Lower lobe of right lung (tissue), 2 donors: ENCODE data around the gene ARHGEF11. TPM values are rescaled to one million over a fixed set of nuclear protein-coding genes. Genes with fewer than 3 reads are reported as not detected.

Experiments used
- ATAC-seq, 2 donors: fragments of 200-7000 bp; cut with Tn5 transposase; one replicate each; pipeline ENCODE4 v1.9.1; 2020 to 2022; ENCODE audit warnings: mild to moderate bottlenecking in 2 of 2, moderate library complexity in 2 of 2
- DNase-seq: peaks from one replicate; pipeline ENCODE4 v3.0.0-alpha.2; 2020
- H3K27ac ChIP-seq: fragments of 200-600 bp; one replicate; pipeline ENCODE4 v1.8.0; 2022
- H3K27me3 ChIP-seq: fragments of 200-600 bp; one replicate; pipeline ENCODE4 v1.8.0; 2022; ENCODE audit warnings: low read depth
- H3K36me3 ChIP-seq: fragments of 200-600 bp; one replicate; pipeline ENCODE4 v1.8.0; 2022; ENCODE audit warnings: mild to moderate bottlenecking
- H3K4me1 ChIP-seq: fragments of 200-600 bp; one replicate; pipeline ENCODE4 v1.8.0; 2022
- H3K4me3 ChIP-seq: fragments of 200-600 bp; one replicate; pipeline ENCODE4 v1.8.0; 2022; ENCODE audit warnings: mild to moderate bottlenecking
- H3K9me3 ChIP-seq: fragments of 200-600 bp; one replicate; pipeline ENCODE4 v1.8.0; 2022
- intact Hi-C: fragments of 100-400 bp; cut with DNase I; formaldehyde crosslinking; loops from one replicate; pipeline ENCODE4 v1.11.0; 2022
- total RNA-seq: library from RNA; stranded (reverse); fragmentation: NEBNext Ultra II Directional; extraction: Animal tissue kit (Norgen Biotek cat#: 25700); gene quantifications from one replicate; pipeline ENCODE4 v1.2.1, GENCODE V29; 2021
- TF ChIP-seq, protein P1 (sequence below): fragments of 200-600 bp; IDR thresholded peaks from one replicate; pipeline ENCODE4 v1.8.0; 2022; ENCODE audit warnings: antibody characterized with exemption, mild to moderate bottlenecking
- donor health status: DM: no; HTN: yes; CAD: no; lungs with severe emphysema.

ARHGEF11 gene
- total RNA-seq, 1 donor from 2014 or later, result 54.5 TPM

DNA sequence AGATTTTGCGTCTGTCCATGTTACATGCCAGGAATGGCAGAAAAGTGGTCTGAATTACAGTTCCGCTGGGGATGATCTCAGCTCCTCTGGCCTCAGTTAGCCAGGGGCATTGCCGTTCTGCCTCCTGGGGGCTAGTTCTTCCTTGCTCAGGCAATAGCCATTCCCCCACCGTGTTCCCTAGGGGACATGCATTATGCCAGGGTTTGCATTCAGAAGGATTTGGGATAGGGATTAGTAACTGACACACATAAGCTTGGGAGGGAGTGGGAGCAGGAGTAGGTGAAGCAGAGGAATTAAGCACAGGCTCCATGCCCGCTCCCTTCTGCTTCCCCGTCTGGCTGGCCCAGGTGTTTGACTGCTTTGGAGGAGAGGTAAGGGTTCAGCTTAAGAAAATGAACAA lies 112.4 kb downstream of the ARHGEF11 start:
- H3K9me3 ChIP-seq, result no peaks in the 10 kb centered on the region
- peaks cover 32% of the 10 kb centered on the region for H3K36me3 ChIP-seq
- TF ChIP-seq, protein P1, sequence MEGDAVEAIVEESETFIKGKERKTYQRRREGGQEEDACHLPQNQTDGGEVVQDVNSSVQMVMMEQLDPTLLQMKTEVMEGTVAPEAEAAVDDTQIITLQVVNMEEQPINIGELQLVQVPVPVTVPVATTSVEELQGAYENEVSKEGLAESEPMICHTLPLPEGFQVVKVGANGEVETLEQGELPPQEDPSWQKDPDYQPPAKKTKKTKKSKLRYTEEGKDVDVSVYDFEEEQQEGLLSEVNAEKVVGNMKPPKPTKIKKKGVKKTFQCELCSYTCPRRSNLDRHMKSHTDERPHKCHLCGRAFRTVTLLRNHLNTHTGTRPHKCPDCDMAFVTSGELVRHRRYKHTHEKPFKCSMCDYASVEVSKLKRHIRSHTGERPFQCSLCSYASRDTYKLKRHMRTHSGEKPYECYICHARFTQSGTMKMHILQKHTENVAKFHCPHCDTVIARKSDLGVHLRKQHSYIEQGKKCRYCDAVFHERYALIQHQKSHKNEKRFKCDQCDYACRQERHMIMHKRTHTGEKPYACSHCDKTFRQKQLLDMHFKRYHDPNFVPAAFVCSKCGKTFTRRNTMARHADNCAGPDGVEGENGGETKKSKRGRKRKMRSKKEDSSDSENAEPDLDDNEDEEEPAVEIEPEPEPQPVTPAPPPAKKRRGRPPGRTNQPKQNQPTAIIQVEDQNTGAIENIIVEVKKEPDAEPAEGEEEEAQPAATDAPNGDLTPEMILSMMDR, result no peak
- intact Hi-C loops, result no loop called here
- H3K4me1 ChIP-seq, result peaks cover 10% of the 10 kb centered on the region
- no peak for DNase-seq
- no peak overlapping the region for H3K4me3 ChIP-seq
- H3K27ac ChIP-seq, result no peak overlapping the region
- no peak for ATAC-seq
- H3K27me3 ChIP-seq, result no peaks in the 10 kb centered on the region

DNA sequence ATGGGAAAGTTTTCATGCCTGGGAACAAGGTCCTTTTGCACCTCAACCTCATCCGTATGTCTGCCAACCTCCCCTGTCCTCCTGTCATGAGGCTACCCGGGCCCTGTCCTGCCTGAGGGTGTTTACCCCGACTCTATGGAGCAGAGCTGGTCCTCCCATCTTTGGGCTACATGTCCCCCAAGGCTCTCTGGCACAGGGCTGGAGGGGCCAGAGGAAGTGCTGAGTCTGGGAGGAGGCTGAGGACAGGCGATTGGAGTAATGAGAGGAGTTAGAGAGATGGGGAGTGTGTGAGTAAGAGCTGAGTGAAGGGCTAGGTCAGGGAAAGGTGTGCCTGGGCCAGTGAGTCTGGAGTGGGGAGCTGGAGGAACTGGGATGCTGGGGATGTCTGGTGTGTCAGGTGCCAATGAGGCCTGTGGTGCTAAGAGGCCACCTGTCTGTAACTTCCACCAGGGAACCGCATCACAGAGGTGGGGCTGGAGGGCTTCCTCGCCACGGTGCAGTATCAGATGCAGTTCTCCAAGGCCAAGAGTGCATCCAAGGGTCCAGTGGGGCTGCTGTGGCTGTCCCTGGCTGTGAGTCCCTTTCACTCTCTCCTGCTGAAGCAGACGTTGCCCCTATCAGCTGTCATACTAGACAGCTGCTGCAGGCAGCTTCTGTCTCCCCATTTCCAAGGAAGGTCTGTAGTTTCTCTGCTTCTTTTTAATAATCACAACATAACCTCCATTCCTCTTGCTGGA lies 113.4 kb downstream of the ARHGEF11 start:
- intact Hi-C loops, result no loop called here

DNA sequence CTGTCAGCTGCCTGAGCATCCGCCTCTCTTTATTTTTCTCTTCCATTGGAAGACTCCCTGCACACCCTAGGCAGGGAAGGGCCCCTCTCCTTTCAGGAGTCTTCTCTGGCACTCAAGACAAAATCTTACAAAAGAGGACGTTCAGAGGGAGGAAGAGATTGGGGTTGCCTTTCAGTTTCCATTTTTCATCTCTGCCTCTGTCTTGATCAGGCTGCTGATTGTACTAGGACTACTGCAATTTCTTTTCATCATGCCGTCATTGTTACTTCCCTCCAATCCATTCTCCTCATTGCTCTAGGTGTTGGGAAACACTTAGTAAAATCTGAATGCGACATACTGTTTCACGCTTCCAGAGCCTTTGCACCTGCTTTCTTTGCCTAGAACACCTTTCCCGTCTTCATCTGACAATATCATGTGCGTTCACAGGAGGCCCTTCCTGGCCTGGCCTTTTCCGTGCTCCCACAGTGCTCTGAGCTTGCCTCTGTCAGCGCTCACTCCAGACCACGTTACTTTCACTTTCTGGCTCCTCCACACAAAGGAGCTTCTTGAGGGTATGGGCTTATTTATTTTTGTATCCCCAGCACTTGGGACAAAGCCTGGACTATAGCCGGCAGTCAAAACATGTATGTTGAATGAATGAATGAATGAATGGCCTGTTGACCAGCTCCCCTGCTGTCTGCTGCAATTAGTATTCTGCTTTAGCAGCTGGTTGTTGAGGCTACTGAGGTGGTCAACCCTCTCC lies 114.2 kb downstream of the ARHGEF11 start:
- Histone ChIP-seq H3K9me3 (no peaks in the 10 kb centered on the region), H3K27me3 (peaks cover 17% of the 10 kb centered on the region), H3K4me1 (peaks cover 21% of the 10 kb centered on the region), H3K4me3 (peak overlapping the region; percentile 7), H3K27ac (no peak overlapping the region), H3K36me3 (peaks cover 14% of the 10 kb centered on the region)
- ATAC-seq, result peak; percentile 32 to 50
- intact Hi-C loops, result no loop called here
- TF ChIP-seq, protein P1, result no peak
- no peak for DNase-seq

More for the DNA sequence above, 113.4 kb downstream of the ARHGEF11 start:
- Histone ChIP-seq H3K4me1 (peaks cover 18% of the 10 kb centered on the region), H3K9me3 (no peaks in the 10 kb centered on the region), H3K27me3 (peaks cover 10% of the 10 kb centered on the region), H3K36me3 (peaks cover 22% of the 10 kb centered on the region), H3K27ac (no peak overlapping the region), H3K4me3 (peak overlapping the region; percentile 7)
- TF ChIP-seq, protein P1, result no peak
- no peak for DNase-seq
- ATAC-seq, result no peak

DNA sequence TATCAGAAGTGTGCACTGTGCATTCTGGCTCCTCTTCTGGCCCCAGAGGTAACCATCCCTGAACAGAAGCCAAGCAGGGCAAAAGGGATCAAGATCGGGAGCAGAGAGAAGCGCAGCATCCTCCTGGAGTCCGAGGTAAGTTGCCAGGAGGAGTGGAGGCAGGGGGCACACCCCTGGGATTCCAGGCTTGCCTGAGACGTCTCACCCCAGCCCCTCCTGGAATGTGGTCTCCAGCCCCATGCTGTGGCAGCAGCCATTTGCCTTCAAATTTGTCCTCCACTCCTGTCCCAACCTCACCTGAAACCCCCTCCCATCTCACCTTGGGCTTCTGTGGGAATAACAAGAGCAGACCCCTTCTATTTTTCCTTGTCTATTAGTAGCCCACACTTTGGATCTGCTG lies 115.1 kb downstream of the ARHGEF11 start:
- DNase-seq, result no peak
- peaks cover 21% of the 10 kb centered on the region for H3K27me3 ChIP-seq
- TF ChIP-seq, protein P1, result no peak
- H3K4me1 ChIP-seq, result peaks cover 21% of the 10 kb centered on the region
- H3K4me3 ChIP-seq, result no peak overlapping the region
- peaks cover 5% of the 10 kb centered on the region for H3K36me3 ChIP-seq
- no peaks in the 10 kb centered on the region for H3K9me3 ChIP-seq
- no peak for ATAC-seq
- H3K27ac ChIP-seq, result no peak overlapping the region
- intact Hi-C loops, result no loop called here

DNA sequence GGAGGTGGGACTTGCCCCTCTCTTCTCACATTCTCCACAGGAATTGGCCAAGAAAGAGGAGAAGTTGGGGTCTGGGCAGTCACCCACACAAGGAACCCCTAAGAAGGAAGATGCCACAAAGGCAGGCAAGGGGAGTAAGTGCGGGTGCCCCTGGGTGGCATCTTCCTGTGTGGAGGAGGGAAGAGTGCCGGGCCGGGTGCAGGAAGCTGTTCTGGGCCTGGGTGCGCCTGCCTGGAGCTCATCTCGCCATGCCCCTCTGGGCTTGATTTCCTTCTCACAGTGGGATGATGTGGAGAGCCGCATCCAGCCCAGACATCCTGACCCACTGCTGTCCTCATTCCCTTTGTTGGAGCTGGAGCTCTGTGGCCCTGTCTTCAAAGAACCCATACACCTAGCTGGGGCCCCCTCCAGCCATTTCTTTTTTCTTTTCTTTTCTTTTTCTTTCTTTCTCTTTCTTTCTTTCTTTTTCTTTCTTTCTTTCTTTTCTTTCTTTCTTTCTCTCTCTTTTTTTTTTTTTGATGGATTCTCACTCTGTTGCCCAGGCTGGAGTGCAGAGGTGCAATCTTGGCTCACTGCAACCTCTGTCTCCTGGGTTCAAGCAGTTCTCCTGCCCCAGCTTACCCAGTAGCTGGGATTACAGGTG lies 115.8 kb downstream of the ARHGEF11 start:
- no peak overlapping the region for H3K4me3 ChIP-seq
- H3K9me3 ChIP-seq, result no peaks in the 10 kb centered on the region
- ATAC-seq, result no peak
- peaks cover 29% of the 10 kb centered on the region for H3K27me3 ChIP-seq
- no peak overlapping the region for H3K27ac ChIP-seq
- no peaks in the 10 kb centered on the region for H3K36me3 ChIP-seq
- peaks cover 21% of the 10 kb centered on the region for H3K4me1 ChIP-seq
- no peak for DNase-seq
- intact Hi-C loops, result no loop called here
- TF ChIP-seq, protein P1, result no peak
